Measurements from ENCODE around the gene SERINC3. TPM values are rescaled to one million over a fixed set of nuclear protein-coding genes. Genes with fewer than 3 reads are reported as not detected.

The SERINC3 gene
- total RNA-seq, 1 experiment from 2014 or later: 41.3 TPM

- H3K9me3 Mint-ChIP-seq: no peaks in the 10 kb centered on the region
- no peak for TF ChIP-seq USF1 (CRISPR knock-in tag; IDR thresholded peaks at IDR 0.05)
- no peak for TF ChIP-seq ZSCAN18 (CRISPR knock-in tag; IDR thresholded peaks at IDR 0.05)
- no peaks in the 10 kb centered on the region for H3K27me3 Mint-ChIP-seq (ENCODE audit: low read depth)
- POLR2A ChIA-PET: no interaction called here
- ATAC-seq (no peak), DNase-seq (ENCODE audit: low spot score) (no peak)
- H3K27ac Mint-ChIP-seq: no peak overlapping the region
- no peaks in the 10 kb centered on the region for H3K36me3 Mint-ChIP-seq
- CTCF ChIA-PET: interaction anchor here (0.7 kb wide), 2 partner anchors 219 to 382 kb away, joined by 3 read pairs; no protein-coding TSS in a partner anchor
- peaks cover 10% of the 10 kb centered on the region for H3K4me1 Mint-ChIP-seq
- H3K4me3 Mint-ChIP-seq: no peak overlapping the region
Observed at GRCh38 chr20:44517454-44517853, 4.4 kb downstream of the SERINC3 start.

- no peaks in the 10 kb centered on the region for H3K27me3 Mint-ChIP-seq (ENCODE audit: low read depth)
- H3K36me3 Mint-ChIP-seq: no peaks in the 10 kb centered on the region
- DNase-seq (ENCODE audit: low spot score): no peak
- H3K4me3 Mint-ChIP-seq: no peak overlapping the region
- peaks cover 10% of the 10 kb centered on the region for H3K4me1 Mint-ChIP-seq
- ChIA-PET POLR2A (no interaction called here), CTCF (no interaction called here)
- no peak overlapping the region for H3K27ac Mint-ChIP-seq
- no peak for ATAC-seq
- TF ChIP-seq ATF1 (CRISPR knock-in tag; IDR thresholded peaks at IDR 0.05) (no peak), TEAD1 (CRISPR knock-in tag; IDR thresholded peaks at IDR 0.05) (no peak)
- no peaks in the 10 kb centered on the region for H3K9me3 Mint-ChIP-seq
Observed at GRCh38 chr20:44516491-44516890, 5.4 kb downstream of the SERINC3 start.

- ChIA-PET CTCF (interaction anchor here (1.2 kb wide), 1 partner anchor 78 kb away, joined by 3 read pairs; no protein-coding TSS in a partner anchor), POLR2A (no interaction called here)
- no peak for DNase-seq (ENCODE audit: low spot score)
- Mint-ChIP-seq H3K4me3 (no peak overlapping the region), H3K9me3 (no peaks in the 10 kb centered on the region), H3K36me3 (peaks cover 10% of the 10 kb centered on the region), H3K4me1 (no peaks in the 10 kb centered on the region), H3K27ac (no peak overlapping the region), H3K27me3 (ENCODE audit: low read depth) (no peaks in the 10 kb centered on the region)
- no peak for ATAC-seq
- no peak for TF ChIP-seq GABPB1 (CRISPR knock-in tag; IDR thresholded peaks at IDR 0.05)
- no peak for TF ChIP-seq FOXJ3 (CRISPR knock-in tag; IDR thresholded peaks at IDR 0.05; ENCODE audit: borderline replicate concordance)
- TF ChIP-seq ATF6 (CRISPR knock-in tag; IDR thresholded peaks at IDR 0.05): no peak
- no peak for TF ChIP-seq ZBTB21 (CRISPR knock-in tag; IDR thresholded peaks at IDR 0.05; ENCODE audit: borderline replicate concordance)
- TF ChIP-seq OVOL2 (CRISPR knock-in tag; IDR thresholded peaks at IDR 0.05; ENCODE audit: borderline replicate concordance): no peak
- no peak for TF ChIP-seq MLX (CRISPR knock-in tag; IDR thresholded peaks at IDR 0.05)
- no peak for TF ChIP-seq ZBTB43 (CRISPR knock-in tag; IDR thresholded peaks at IDR 0.05)
- TF ChIP-seq SMAD4 (CRISPR knock-in tag; IDR thresholded peaks at IDR 0.05): no peak
- TF ChIP-seq ZNF416 (CRISPR knock-in tag; IDR thresholded peaks at IDR 0.05): no peak
- no peak for TF ChIP-seq ZMAT4 (CRISPR knock-in tag; IDR thresholded peaks at IDR 0.05)
- no peak for TF ChIP-seq CTCF (IDR thresholded peaks at IDR 0.05)
- TF ChIP-seq ZSCAN18 (CRISPR knock-in tag; IDR thresholded peaks at IDR 0.05): no peak
- TF ChIP-seq E2F4 (CRISPR knock-in tag; IDR thresholded peaks at IDR 0.05; ENCODE audit: borderline replicate concordance, low read depth): no peak
- TF ChIP-seq MXD4 (CRISPR knock-in tag; IDR thresholded peaks at IDR 0.05; ENCODE audit: borderline replicate concordance): no peak
- TF ChIP-seq ATF1 (CRISPR knock-in tag; IDR thresholded peaks at IDR 0.05): no peak
Observed at GRCh38 chr20:44513871-44514270, 8.0 kb downstream of the SERINC3 start.

All from WTC11 (cell line).